ENCODE measurements around the gene DHFR. TPM values are rescaled to one million over a fixed set of nuclear protein-coding genes. Genes with fewer than 3 reads are reported as not detected.
"Not testable (repeated sequence)": the region's sequence is repeated elsewhere in the genome, so short reads cannot be mapped to it uniquely, and the experiment has no call there.

Gene DHFR
- total RNA-seq, 1 donor from 2014 or later: 19.9 TPM

DNA sequence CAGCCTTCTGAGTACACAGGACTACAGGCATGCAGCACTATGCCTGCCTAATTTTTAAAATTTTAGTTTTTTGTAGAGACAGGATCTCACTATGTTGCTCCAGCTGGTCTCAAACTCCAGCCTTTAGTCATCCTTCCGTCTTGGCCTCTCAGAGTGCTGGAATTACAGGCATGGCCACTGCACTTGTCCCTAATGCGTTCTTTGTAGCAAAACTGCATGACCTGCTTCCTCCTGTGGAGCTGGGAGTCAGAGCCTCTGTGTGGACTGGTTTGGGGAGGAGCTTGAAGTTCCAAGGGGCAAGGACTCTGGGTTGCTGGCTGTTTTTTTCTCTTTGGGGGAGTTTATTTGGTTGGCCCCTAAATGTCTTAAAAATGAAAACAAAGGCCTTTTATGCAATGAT is 62.0 kb downstream of the DHFR start:
- DNase-seq: no peak

- no peak for DNase-seq
Measured at GRCh38 chr5:80592105-80592504, 62.7 kb downstream of the DHFR start.

DNA sequence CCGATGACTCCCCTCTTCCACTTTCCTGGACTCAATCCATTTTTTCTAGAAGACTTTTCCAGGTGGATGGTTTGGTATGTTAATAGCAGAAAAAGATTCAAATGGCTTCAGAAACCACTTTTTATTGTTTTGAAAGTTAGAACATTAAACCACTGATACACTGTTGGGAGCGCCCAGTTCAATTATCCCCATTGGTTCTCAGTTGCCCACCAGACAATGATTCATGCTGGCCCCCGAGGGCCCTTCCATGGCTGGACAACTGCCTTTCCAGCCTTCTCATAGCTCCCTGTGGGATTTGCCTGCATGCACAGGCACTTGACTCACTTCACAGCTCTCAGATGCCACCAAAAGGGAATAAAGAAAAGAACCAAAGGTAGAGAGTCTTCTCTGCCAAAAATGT is 63.4 kb downstream of the DHFR start:
- DNase-seq: no peak

DNA sequence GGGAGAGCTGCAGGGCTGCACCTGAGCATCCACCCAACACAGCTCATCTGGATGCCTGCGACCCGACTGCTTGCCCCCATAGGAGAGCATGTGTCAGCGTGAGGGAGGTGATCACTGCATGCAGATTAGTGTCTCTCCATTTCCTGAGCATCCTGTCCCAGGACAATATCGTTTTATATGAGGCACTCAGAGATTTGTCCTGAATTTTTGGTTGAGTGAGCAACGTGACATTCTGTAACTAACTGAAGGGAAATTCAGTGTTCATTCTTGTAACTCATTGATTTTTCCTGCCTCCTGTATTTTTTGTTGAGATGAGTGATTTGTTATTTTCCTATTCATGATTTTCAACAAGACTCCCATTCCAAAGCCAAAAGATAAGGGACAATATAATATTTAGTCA is 64.0 kb downstream of the DHFR start:
- DNase-seq: no peak

- no peak for DNase-seq
Measured at GRCh38 chr5:80588858-80589540, 65.8 kb downstream of the DHFR start.

DNA sequence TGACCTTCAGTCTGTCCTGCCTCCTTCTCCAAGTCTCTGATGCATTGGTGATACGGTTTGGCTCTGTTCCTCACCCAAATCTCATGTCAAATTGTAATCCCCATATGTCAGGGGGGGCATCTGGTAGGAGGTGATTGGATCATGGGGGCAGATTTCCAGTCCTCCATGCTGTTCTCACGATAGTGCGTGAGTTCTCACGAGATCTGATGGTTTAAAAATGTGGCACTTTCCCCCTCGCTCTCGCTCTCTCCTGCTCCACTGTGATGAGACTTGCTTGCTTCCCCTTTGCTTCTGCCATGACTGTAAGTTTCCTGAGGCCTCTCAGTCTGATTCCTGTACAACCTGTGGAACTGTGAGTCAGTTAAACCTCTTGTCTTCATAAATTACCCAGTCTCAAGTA is 70.0 kb downstream of the DHFR start:
- DNase-seq: no peak

GRCh38 chr5:80580291-80580690 is 74.5 kb downstream of the DHFR start:
- DNase-seq: not testable (repeated sequence)

- DNase-seq: no peak
Measured at GRCh38 chr5:80579050-80579449, 75.7 kb downstream of the DHFR start.

DNA sequence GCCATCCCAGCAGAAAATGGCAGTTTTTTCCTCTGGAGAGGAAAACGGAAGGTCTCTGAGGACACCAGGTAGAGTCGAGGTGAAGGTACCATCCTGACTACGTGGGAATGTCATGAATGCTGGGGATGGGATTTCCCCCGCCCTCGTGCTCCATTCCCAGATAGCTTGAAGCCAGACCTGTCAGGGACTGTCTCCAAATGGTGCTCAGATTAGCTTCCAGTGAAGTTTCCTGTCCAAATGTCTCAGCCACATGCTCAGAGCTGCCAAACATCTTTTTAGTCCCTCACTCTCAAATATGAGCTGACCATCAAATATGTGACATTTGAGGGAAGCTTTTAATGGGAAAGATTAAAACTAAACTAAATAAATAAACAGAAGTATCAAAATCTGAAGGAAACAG is 77.1 kb downstream of the DHFR start:
- no peak for DNase-seq

DNA sequence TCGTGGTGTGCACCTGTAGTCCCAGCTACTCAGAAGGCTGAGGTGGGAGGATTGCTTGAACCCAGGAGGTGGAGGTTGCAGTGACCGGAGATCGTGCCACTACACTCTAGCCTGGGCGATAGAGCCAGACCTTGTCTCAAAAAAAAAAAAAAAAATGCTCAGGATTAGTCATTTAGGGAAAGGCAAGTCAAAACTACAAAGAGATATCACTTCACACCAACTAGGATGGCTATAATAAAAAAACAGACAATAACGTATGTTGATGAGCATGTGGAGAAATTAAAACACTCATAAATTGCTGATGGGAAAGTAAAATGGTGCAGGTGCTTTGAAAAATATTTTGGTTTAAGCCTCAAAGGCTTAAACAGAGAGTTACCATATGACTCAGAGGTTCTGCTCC is 78.4 kb downstream of the DHFR start:
- no peak for DNase-seq

Small RNA genes within 50 kb of the gene (small RNA-seq; reads per million reads assigned to genes)
- gene DBIP2 (ENCODE audit: low replicate concordance) (not detected), gene MTRNR2L2 (ENCODE audit: low replicate concordance) (not detected)

Other genes starting within 250 kb of the DHFR start
- gene ZFYVE16, start 246.9 kb downstream of the DHFR start, total RNA-seq: 67.6 TPM
- 7.6 TPM for gene FAM151B, start 166.9 kb downstream of the DHFR start, total RNA-seq
- gene ANKRD34B, start 84.7 kb downstream of the DHFR start, total RNA-seq: 0.10 TPM
- gene MSH3, start 331 bp downstream of the DHFR start, total RNA-seq: 19.3 TPM